ENCODE results near the gene CDKL1.

CDKL1 gene

DNA sequence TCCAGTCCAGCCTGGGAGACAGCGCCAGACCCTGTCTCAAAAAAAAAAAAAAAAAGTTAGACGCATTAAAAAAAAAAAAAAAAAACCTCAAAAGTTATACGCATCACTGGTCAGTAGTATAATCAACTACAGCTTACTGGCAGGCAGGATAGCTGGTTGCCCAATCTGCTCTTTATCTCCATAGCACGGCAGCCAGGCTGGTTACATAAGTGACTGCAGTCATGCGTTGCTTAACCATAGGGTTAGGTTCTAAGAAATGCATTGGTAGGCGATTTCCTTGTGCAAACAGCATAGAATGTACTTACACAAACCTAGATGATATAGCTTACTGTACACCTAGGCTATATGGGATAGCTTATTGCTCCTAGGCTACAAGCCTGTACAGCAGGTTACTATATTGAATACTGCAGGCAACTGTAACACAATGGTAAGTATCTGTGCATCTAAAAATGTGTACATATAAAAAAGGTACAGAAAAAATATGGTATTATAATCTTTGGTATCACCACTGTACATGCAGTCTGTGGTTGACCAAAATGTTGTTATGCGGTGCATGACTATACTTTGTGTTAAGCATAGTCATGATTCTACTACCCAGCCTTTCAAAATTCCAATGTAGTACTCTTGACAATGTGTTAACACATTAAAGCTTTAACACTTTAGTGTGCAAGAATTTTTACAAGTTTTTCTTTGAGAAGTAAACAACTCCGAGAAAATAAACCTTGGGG is 92.8 kb downstream of the CDKL1 start:
- H3K4me3 ChIP-seq (ENCODE audit: low read depth, low read length), result no peak overlapping the region
- no peak for TF ChIP-seq CTCF (IDR thresholded peaks at IDR 0.05; ENCODE audit: insufficient read depth, low read length, missing control alignments)
- CTCF ChIA-PET, result interaction anchor here (0.8 kb wide), 1 partner anchor 8 kb away, joined by 3 read pairs; the partner anchor contains the start of gene L2HGDH
- POLR2A ChIA-PET, result no interaction called here
- no peak for DNase-seq (ENCODE audit: low read depth, low spot score)

DNA sequence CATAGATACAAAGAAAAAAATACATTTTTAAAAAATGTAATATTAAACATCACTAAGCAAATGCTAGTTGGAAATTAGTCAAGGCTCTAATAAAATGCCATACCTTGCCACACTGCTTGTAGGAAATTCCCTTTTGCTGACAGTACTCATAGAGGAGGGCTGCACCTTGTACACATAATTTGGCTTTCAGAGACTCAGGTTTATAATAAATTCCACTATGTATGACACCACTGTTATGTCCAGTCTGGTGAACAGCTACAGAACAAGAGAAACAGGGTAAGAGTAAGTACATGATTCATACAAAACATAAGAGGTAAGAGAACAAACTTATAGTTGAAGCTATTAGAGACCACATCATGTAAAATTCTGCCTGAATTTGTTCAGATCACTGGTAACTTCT is 94.8 kb downstream of the CDKL1 start:
- H3K4me3 ChIP-seq (ENCODE audit: low read depth, low read length), result no peak overlapping the region
- ChIA-PET CTCF (no interaction called here), POLR2A (no interaction called here)
- no peak for TF ChIP-seq CTCF (IDR thresholded peaks at IDR 0.05; ENCODE audit: insufficient read depth, low read length, missing control alignments)
- no peak for DNase-seq (ENCODE audit: low read depth, low spot score)

DNA sequence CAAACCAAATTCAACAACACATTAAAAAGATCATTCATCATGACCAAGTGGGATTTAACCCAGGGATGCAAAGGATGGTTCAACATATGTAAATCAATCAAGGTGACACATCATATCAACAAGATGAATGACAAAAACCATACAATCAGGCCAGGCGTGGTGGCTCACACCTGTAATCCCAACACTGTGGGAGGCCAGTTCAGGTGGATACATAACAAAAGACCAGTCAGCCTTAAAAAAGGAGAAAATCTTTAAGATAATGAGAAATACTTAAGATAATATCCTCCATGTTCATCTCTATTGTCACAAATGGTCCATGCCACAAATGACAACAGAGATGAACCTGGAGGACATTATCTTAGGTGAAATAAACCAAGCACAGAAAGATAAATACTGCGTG is 97.1 kb downstream of the CDKL1 start:
- DNase-seq (ENCODE audit: low read depth, low spot score), result no peak

GRCh38 chr14:50290306-50290705 is 106.4 kb downstream of the CDKL1 start:
- no peak for DNase-seq (ENCODE audit: low read depth, low spot score)
- CTCF ChIA-PET, result interaction anchor here (0.6 kb wide), 1 partner anchor 517 kb away, joined by 3 read pairs; no protein-coding TSS in a partner anchor

More for the DNA sequence above, 97.1 kb downstream of the CDKL1 start:
- no peak overlapping the region for H3K4me3 ChIP-seq (ENCODE audit: low read depth, low read length)
- POLR2A ChIA-PET, result no interaction called here
- TF ChIP-seq CTCF (IDR thresholded peaks at IDR 0.05; ENCODE audit: insufficient read depth, low read length, missing control alignments), result no peak
- CTCF ChIA-PET, result no interaction called here

DNA sequence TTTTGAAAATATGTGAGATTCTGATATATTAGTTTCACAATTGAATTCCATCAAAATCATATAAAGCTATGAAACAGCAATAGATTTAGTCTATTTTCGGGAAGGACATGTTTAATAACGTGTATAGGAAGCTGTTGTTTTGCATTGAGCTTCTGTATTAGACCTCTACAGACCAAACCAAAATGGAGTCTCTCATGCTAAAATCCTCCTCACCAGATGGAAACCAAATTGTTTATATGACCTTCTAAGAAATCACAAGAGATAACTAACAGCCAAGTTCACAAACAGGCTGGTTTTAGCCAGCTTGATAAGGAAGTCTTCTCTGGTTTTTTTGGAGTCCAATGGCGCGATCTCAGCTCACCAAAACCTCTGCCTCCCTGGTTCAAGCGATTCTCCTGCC is 108.5 kb downstream of the CDKL1 start:
- POLR2A ChIA-PET, result no interaction called here
- no peak for DNase-seq (ENCODE audit: low read depth, low spot score)
- CTCF ChIA-PET, result interaction anchor here (1.0 to 1.1 kb wide), 2 partner anchors 24 to 253 kb away, joined by 3 read pairs; partner anchors contain the start of genes DMAC2L and L2HGDH
- H3K4me3 ChIP-seq (ENCODE audit: low read depth, low read length), result no peak overlapping the region
- no peak for TF ChIP-seq CTCF (IDR thresholded peaks at IDR 0.05; ENCODE audit: insufficient read depth, low read length, missing control alignments)

More at GRCh38 chr14:50290306-50290705, 106.4 kb downstream of the CDKL1 start:
- no peak overlapping the region for H3K4me3 ChIP-seq (ENCODE audit: low read depth, low read length)
- POLR2A ChIA-PET, result no interaction called here
- no peak for TF ChIP-seq CTCF (IDR thresholded peaks at IDR 0.05; ENCODE audit: insufficient read depth, low read length, missing control alignments)

- DNase-seq (ENCODE audit: low read depth, low spot score), result no peak
- H3K4me3 ChIP-seq (ENCODE audit: low read depth, low read length), result no peak overlapping the region
- TF ChIP-seq CTCF (IDR thresholded peaks at IDR 0.05; ENCODE audit: insufficient read depth, low read length, missing control alignments), result no peak
- CTCF ChIA-PET, result no interaction called here
- POLR2A ChIA-PET, result no interaction called here
These were observed 110.8 kb downstream of the CDKL1 start for GRCh38 chr14:50285861-50286260.
